CD4-positive, alpha-beta memory T cell (primary cell): ENCODE measurements around the gene DALRD3. TPM values are rescaled to one million over a fixed set of nuclear protein-coding genes. Genes with fewer than 3 reads are reported as not detected.

Experiments used
- CTCF ChIA-PET: fragments of 350-600 bp; sonication (Branson Sonifier 250); formaldehyde crosslinking; loops from one replicate; lab custom pipeline; 2021; ENCODE audit warnings: inconsistent platforms; ENCODE audit not compliant: partially characterized antibody; lab: Charles Lee
- POLR2A ChIA-PET: fragments of 350-600 bp; sonication (Branson Sonifier 250); formaldehyde crosslinking; loops from one replicate; lab custom pipeline; 2021; ENCODE audit not compliant: partially characterized antibody; lab: Charles Lee
- DNase-seq, 5 donors: peaks; one replicate each; pipeline versions ENCODE4 v3.0.0 to v3.0.0-alpha.2; 2020 to 2022; ENCODE audit warnings: mixed read lengths in 1 of 5
- H3K27ac ChIP-seq: one replicate; pipeline ENCODE4 v1.7.0; 2013; ENCODE audit warnings: low read depth, low read length
- H3K27me3 ChIP-seq: 2 replicates; pipeline ENCODE4 v1.7.0; 2013; ENCODE audit warnings: mild to moderate bottlenecking, low read length, moderate library complexity; ENCODE audit not compliant: insufficient read depth
- H3K36me3 ChIP-seq: 2 replicates; pipeline ENCODE4 v1.7.0; 2013; ENCODE audit warnings: mild to moderate bottlenecking, low read length, moderate library complexity; ENCODE audit not compliant: insufficient read depth
- H3K4me1 ChIP-seq: 2 replicates; pipeline ENCODE4 v1.7.0; 2013; ENCODE audit warnings: mild to moderate bottlenecking, low read length, moderate library complexity; ENCODE audit not compliant: insufficient read depth
- H3K4me3 ChIP-seq, 2 donors: one replicate each; pipeline ENCODE4 v1.7.0; 2013; ENCODE audit warnings: low read length in 2 of 2, mild to moderate bottlenecking in 1 of 2
- H3K9me3 ChIP-seq, 2 donors: one replicate each; pipeline ENCODE4 v1.7.0; 2013; ENCODE audit warnings: low read length in 2 of 2, control low read depth in 1 of 2; ENCODE audit not compliant: control insufficient read depth in 1 of 2
- H3K27ac Mint-ChIP-seq, 7 donors: one replicate each; pipeline ENCODE4 v1.8.0; 2020 to 2021; ENCODE audit warnings: mixed read lengths in 7 of 7, mild to moderate bottlenecking in 6 of 7, inconsistent platforms in 3 of 7, moderate library complexity in 3 of 7
- H3K27me3 Mint-ChIP-seq, 2 donors: one replicate each; pipeline ENCODE4 v1.8.0; 2020 to 2021; ENCODE audit warnings: mixed read lengths in 2 of 2
- H3K36me3 Mint-ChIP-seq, 2 donors: one replicate each; pipeline ENCODE4 v1.8.0; 2020 to 2021; ENCODE audit warnings: mixed read lengths in 2 of 2, inconsistent platforms in 1 of 2, mild to moderate bottlenecking in 1 of 2
- H3K4me1 Mint-ChIP-seq, 4 donors: one replicate each; pipeline ENCODE4 v1.8.0; 2020 to 2021; ENCODE audit warnings: mixed read lengths in 4 of 4, mild to moderate bottlenecking in 1 of 4
- H3K4me3 Mint-ChIP-seq, 8 donors: one replicate each; pipeline ENCODE4 v1.8.0; 2020 to 2021; ENCODE audit warnings: mixed read lengths in 8 of 8, mild to moderate bottlenecking in 7 of 8, moderate library complexity in 6 of 8, inconsistent platforms in 3 of 8
- H3K9me3 Mint-ChIP-seq, 8 donors: one replicate each; pipeline ENCODE4 v1.8.0; 2020 to 2021; ENCODE audit warnings: mixed read lengths in 8 of 8, mild to moderate bottlenecking in 5 of 8, inconsistent platforms in 3 of 8, moderate library complexity in 1 of 8
- intact Hi-C: fragments of 100-400 bp; cut with micrococcal nuclease; formaldehyde crosslinking; loops from one replicate; pipeline ENCODE4 v1.15.1; 2023
- polyA plus RNA-seq, 2 donors: library from polyadenylated mRNA; unstranded; fragments of 300-500 nt; fragmentation: Illumina TruSeq; gene quantifications; one replicate each; pipeline ENCODE4 v1.2.3, GENCODE V29; 2021
- total RNA-seq, 2 experiments: library from RNA; stranded (reverse); gene quantifications; one replicate each; pipeline ENCODE4 v1.2.3, GENCODE V29; 2021

DALRD3 gene
- total and polyA plus RNA-seq, 4 experiments from 2014 or later = 31.2 to 41.3 (median 32.5) TPM

- intact Hi-C loops = no loop called here
- DNase-seq = no peak
- Mint-ChIP-seq H3K27me3 (no peaks in the 10 kb centered on the region), H3K36me3 (peaks cover 0 to 44% of the 10 kb centered on the region in 2 donors), H3K9me3 (peaks cover 0 to 1% (median 0%) of the 10 kb centered on the region in 8 donors), H3K27ac (peak overlapping the region; percentile 91 to 95 (median 93)), H3K4me1 (peaks cover 16 to 56% (median 37%) of the 10 kb centered on the region in 4 donors), H3K4me3 (peak overlapping the region; percentile 89 to 98 (median 92))
- no peaks in the 10 kb centered on the region for H3K9me3 ChIP-seq
- H3K27me3 ChIP-seq = no peaks in the 10 kb centered on the region
- H3K36me3 ChIP-seq = peaks cover 35% of the 10 kb centered on the region
- ChIA-PET POLR2A (interaction anchor here (0.6 to 22.1 kb wide), 6 partner anchors 3 to 96 kb away, joined by 3 to 629 read pairs (median 236); partner anchors contain the start of genes DALRD3, IMPDH2, NDUFAF3 and P4HTM), CTCF (interaction anchor here (11.0 to 15.4 kb wide), 2 partner anchors 9 to 29 kb away, joined by 173 to 216 read pairs; partner anchors contain the start of genes P4HTM and WDR6)
- peak overlapping the region; percentile 61 to 89 for H3K4me3 ChIP-seq
- H3K27ac ChIP-seq = peak overlapping the region; percentile 79
- peaks cover 48% of the 10 kb centered on the region for H3K4me1 ChIP-seq
Observed at GRCh38 chr3:49018707-49019006, 277 bp upstream of the DALRD3 start.

- peaks cover 0 to 1% (median 0%) of the 10 kb centered on the region in 8 donors for H3K9me3 Mint-ChIP-seq
- Histone ChIP-seq H3K27ac (peak overlapping the region; percentile 79), H3K9me3 (no peaks in the 10 kb centered on the region), H3K36me3 (peaks cover 38% of the 10 kb centered on the region), H3K4me1 (peaks cover 35% of the 10 kb centered on the region), H3K27me3 (no peaks in the 10 kb centered on the region), H3K4me3 (peak overlapping the region; percentile 61 to 89)
- peaks cover 0 to 45% of the 10 kb centered on the region in 2 donors for H3K36me3 Mint-ChIP-seq
- H3K27ac Mint-ChIP-seq = peak overlapping the region; percentile 61 to 93 (median 83)
- DNase-seq = no peak
- ChIA-PET POLR2A (interaction anchor here (0.7 to 22.1 kb wide), 6 partner anchors 4 to 103 kb away, joined by 3 to 629 read pairs (median 192); partner anchors contain the start of genes DALRD3, IMPDH2, NDUFAF3 and P4HTM), CTCF (interaction anchor here (1.5 to 15.4 kb wide), 3 partner anchors 8 to 28 kb away, joined by 4 to 216 read pairs (median 173); partner anchors contain the start of genes IMPDH2, P4HTM and WDR6)
- H3K4me3 Mint-ChIP-seq = peak overlapping the region; percentile 76 to 98 (median 90)
- H3K27me3 Mint-ChIP-seq = no peaks in the 10 kb centered on the region
- intact Hi-C loops = no loop called here
- H3K4me1 Mint-ChIP-seq = peaks cover 13 to 46% (median 28%) of the 10 kb centered on the region in 4 donors
Observed at GRCh38 chr3:49017229-49017970, 980 bp downstream of the DALRD3 start.

GRCh38 chr3:49016414-49017228 lies 1.8 kb downstream of the DALRD3 start:
- H3K4me1 Mint-ChIP-seq = peaks cover 13 to 47% (median 30%) of the 10 kb centered on the region in 4 donors
- H3K27ac ChIP-seq = no peak overlapping the region

GRCh38 chr3:49015765-49016164 lies 2.6 kb downstream of the DALRD3 start:
- CTCF ChIA-PET = interaction anchor here (0.5 to 15.4 kb wide), 4 partner anchors 6 to 1290 kb away, joined by 3 to 216 read pairs (median 88); partner anchors contain the start of genes P4HTM and WDR6
- H3K27me3 Mint-ChIP-seq = no peaks in the 10 kb centered on the region
- H3K27ac Mint-ChIP-seq = peak overlapping the region in 3 of 7 donors; percentile 37 to 83 (median 47)
- Histone ChIP-seq H3K4me1 (peaks cover 35% of the 10 kb centered on the region), H3K36me3 (peaks cover 50% of the 10 kb centered on the region), H3K4me3 (no peak overlapping the region), H3K9me3 (no peaks in the 10 kb centered on the region), H3K27me3 (no peaks in the 10 kb centered on the region), H3K27ac (no peak overlapping the region)
- peak overlapping the region in 2 of 8 donors; percentile 15 to 33 for H3K4me3 Mint-ChIP-seq
- peaks cover 0 to 51% of the 10 kb centered on the region in 2 donors for H3K36me3 Mint-ChIP-seq
- POLR2A ChIA-PET = interaction anchor here (17.3 to 22.1 kb wide), 3 partner anchors 5 to 24 kb away, joined by 377 to 629 read pairs (median 629); partner anchors contain the start of genes DALRD3, IMPDH2, NDUFAF3 and P4HTM
- no peak for DNase-seq
- intact Hi-C loops = no loop called here
- peaks cover 0 to 1% (median 0%) of the 10 kb centered on the region in 8 donors for H3K9me3 Mint-ChIP-seq
- peaks cover 11 to 42% (median 28%) of the 10 kb centered on the region in 4 donors for H3K4me1 Mint-ChIP-seq

More at GRCh38 chr3:49016414-49017228, 1.8 kb downstream of the DALRD3 start:
- intact Hi-C loops = no loop called here
- CTCF ChIA-PET = interaction anchor here (1.5 to 15.4 kb wide), 4 partner anchors 7 to 142 kb away, joined by 4 to 216 read pairs (median 88); partner anchors contain the start of genes IMPDH2, P4HTM and WDR6
- H3K4me1 ChIP-seq = peaks cover 35% of the 10 kb centered on the region
- H3K36me3 Mint-ChIP-seq = peaks cover 0 to 50% of the 10 kb centered on the region in 2 donors
- H3K9me3 Mint-ChIP-seq = peaks cover 0 to 1% (median 0%) of the 10 kb centered on the region in 8 donors
- no peaks in the 10 kb centered on the region for H3K9me3 ChIP-seq
- POLR2A ChIA-PET = interaction anchor here (1.3 to 22.1 kb wide), 5 partner anchors 5 to 104 kb away, joined by 3 to 629 read pairs (median 377); partner anchors contain the start of genes DALRD3, IMPDH2, NDUFAF3 and P4HTM
- DNase-seq = no peak
- peak overlapping the region in 5 of 7 donors; percentile 81 to 93 (median 83) for H3K27ac Mint-ChIP-seq
- H3K4me3 ChIP-seq = no peak overlapping the region
- H3K4me3 Mint-ChIP-seq = peak overlapping the region; percentile 46 to 98 (median 90)
- no peaks in the 10 kb centered on the region for H3K27me3 ChIP-seq
- no peaks in the 10 kb centered on the region for H3K27me3 Mint-ChIP-seq
- H3K36me3 ChIP-seq = peaks cover 46% of the 10 kb centered on the region

GRCh38 chr3:49015072-49015471 lies 3.3 kb downstream of the DALRD3 start:
- H3K27me3 Mint-ChIP-seq = no peaks in the 10 kb centered on the region
- peaks cover 28% of the 10 kb centered on the region for H3K4me1 ChIP-seq
- peaks cover 0 to 51% of the 10 kb centered on the region in 2 donors for H3K36me3 Mint-ChIP-seq
- H3K4me1 Mint-ChIP-seq = peaks cover 8 to 37% (median 23%) of the 10 kb centered on the region in 4 donors
- H3K36me3 ChIP-seq = peaks cover 50% of the 10 kb centered on the region
- peak overlapping the region in 2 of 7 donors; percentile 37 to 83 for H3K27ac Mint-ChIP-seq
- H3K4me3 Mint-ChIP-seq = peak overlapping the region in 2 of 8 donors; percentile 10 to 33
- intact Hi-C loops = no loop called here
- CTCF ChIA-PET = interaction anchor here (0.7 to 15.4 kb wide), 5 partner anchors 5 to 143 kb away, joined by 3 to 216 read pairs (median 6); partner anchors contain the start of genes P4HTM, SLC25A20 and WDR6
- H3K4me3 ChIP-seq = no peak overlapping the region
- H3K27ac ChIP-seq = no peak overlapping the region
- no peaks in the 10 kb centered on the region for H3K27me3 ChIP-seq
- peaks cover 0 to 1% (median 0%) of the 10 kb centered on the region in 8 donors for H3K9me3 Mint-ChIP-seq
- POLR2A ChIA-PET = interaction anchor here (17.3 to 22.1 kb wide), 3 partner anchors 4 to 24 kb away, joined by 377 to 629 read pairs (median 629); partner anchors contain the start of genes DALRD3, IMPDH2, NDUFAF3 and P4HTM
- no peaks in the 10 kb centered on the region for H3K9me3 ChIP-seq
- no peak for DNase-seq
